GM18909 (cell line): ENCODE measurements around the gene P4HA2.

ENCODE experiments used
- ATAC-seq: cut with Tn5 transposase; IDR thresholded peaks from one replicate; pipeline ENCODE4 v1.9.1; 2021; ENCODE audit warnings: mild to moderate bottlenecking; ENCODE audit not compliant: unreplicated experiment, poor library complexity

The P4HA2 gene

DNA sequence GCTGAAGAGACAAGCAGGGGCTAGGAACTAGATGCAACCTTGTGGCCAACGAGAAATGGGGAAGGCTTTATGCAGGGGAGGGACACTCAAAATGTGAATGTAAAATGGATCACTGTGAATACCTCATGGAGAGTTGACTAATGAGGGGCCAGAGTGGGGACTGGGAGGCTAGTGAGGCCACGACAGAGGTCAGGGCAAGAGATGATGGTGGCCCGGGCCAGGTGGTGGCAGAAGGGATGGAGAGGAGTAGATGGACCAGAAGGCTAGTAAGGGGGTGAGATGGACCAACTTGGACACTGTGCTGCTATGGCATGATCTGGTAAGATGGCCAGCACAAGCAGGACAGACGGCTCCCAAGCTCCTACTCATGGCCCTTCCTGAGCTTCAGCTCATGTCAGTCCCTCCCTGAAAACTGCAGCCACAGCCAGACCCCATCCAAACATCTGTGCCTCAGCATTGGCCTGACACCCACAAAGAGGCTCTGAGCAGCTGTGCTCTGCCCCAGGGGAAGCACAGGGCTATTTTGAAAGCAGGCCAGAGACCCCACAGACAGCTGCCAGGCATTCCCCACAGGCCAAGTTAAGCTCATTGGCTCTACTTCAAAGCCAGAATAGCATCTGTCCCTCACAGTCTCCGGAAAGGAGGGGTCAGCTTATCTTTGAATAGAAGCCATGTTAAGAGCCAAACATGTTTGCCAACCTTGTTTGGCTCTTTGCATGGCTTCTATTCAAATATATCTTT, 22.1 kb downstream of the P4HA2 start:
- ATAC-seq: no peak

GRCh38 chr5:132204371-132205135, 23.1 kb downstream of the P4HA2 start:
- no peak for ATAC-seq

DNA sequence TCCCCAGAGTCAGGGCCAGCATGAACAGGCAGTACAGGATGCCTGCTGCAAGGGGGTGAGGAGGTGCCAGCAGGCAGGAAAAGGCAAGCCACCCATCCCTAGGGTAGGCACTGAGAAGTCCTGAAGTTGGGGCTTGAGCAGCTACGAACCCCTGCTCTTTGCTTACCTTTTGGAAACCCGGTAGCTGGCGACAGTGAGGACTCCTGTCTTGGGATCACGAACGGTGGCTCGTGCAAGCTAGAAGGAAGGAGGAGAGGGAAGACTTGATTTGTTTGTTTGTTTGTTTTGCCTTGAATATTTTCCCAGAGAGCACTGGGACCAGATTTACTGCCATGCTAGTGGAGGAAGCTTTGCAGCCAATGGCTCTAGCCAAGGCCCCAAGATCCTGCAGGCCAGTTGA, 23.7 kb downstream of the P4HA2 start:
- ATAC-seq: no peak

GRCh38 chr5:132203464-132203818, 24.2 kb downstream of the P4HA2 start:
- ATAC-seq: no peak

- no peak for ATAC-seq
These were observed 24.8 kb downstream of the P4HA2 start for GRCh38 chr5:132202711-132203463.

GRCh38 chr5:132199116-132199680, 28.5 kb downstream of the P4HA2 start:
- ATAC-seq: no peak

- ATAC-seq: no peak
These were observed 29.1 kb downstream of the P4HA2 start for GRCh38 chr5:132198571-132198970.

GRCh38 chr5:132195727-132196126, 31.9 kb downstream of the P4HA2 start:
- no peak for ATAC-seq

DNA sequence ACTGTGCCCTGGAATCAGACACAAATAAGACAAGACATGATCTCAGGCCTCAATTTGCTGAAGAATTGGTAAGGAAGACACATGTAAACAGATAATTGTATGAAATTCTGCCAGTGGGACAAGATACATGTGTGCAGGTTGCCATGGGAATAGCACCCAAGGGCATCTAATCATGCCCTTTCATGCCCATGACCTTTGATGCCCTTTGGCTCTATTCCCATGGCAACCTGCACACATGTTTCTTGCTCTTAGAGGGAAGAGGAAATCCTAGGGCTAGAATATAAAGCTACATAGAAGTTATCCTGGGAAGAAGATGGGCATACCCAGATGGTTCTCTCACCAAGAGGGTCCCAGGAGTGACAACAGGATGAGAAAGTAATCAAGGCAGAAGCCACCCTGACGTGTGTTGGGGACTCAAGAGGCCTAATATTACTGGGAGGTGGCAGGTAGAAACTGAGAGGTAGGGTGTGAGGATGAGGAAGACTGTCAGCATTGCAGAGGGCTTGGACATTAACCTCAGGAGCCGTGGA, 34.4 kb downstream of the P4HA2 start:
- ATAC-seq: no peak

DNA sequence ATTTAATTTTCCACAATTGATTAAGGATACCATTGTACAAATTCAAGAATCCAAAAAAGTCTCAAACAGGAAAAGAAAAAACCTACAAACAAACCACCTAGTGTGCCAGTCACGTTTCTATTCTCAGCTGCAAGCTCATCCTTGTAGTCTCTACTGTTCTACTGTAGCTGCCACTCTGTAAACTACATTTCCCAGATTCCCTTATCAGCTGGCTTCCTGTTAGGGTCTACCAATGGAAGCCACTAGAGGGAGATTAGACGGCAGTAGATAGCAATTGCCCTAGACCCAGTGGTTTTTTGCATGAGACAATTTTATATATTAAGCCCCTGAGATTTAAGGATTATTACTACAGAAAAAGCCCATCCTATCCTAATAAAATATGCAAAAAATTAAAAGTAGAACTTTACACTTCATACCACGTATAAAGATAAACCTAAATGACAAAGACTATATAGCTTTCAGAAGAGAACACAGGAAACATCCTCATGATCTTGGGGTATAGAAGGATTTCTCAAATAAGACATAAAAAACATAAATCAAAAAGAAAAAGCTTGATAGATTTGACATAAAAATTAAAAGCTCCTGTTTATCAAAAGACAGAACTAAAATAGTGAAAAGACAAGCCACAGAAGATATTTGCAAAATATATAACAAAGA, 37.4 kb downstream of the P4HA2 start:
- ATAC-seq: peak; percentile 84

DNA sequence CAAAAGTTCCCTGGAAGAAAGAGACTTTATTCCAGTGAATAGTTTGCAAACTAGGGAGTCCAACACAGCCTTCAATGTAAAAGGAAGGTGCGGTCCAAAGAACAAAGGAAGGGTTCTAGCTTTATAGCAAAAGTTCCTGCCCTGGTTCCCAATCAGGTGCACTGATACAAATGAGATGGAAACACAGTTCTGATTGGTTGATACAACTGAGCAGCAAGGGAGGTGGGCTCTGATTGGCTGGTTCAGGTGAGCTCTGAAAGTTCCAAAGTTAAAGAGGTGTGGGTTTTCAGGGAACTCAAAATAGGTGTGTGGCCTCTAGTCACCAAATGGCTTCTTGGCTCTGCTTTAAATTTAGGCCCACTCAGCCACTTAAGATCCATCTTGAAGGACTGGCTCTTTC, 43.1 kb downstream of the P4HA2 start:
- no peak for ATAC-seq

DNA sequence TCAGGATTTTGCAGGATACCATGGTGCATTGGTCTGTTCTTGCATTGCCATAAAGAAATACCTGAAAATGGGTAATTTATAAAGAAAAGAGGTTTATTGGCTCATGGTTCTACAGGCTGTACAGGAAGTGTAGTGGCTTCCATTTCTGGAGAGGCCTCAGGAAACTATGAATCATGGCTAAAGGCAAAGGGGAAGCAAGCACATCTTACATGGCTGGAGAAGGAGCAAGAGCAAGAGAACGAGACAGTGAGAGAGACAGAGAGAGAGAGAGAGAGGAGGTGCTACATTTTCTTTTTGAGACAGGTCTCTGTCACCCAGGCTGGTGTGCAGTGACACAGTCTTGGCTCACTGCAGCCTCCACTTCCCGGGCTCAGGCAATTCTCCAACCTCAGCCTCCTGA, 43.9 kb downstream of the P4HA2 start:
- ATAC-seq: no peak

DNA sequence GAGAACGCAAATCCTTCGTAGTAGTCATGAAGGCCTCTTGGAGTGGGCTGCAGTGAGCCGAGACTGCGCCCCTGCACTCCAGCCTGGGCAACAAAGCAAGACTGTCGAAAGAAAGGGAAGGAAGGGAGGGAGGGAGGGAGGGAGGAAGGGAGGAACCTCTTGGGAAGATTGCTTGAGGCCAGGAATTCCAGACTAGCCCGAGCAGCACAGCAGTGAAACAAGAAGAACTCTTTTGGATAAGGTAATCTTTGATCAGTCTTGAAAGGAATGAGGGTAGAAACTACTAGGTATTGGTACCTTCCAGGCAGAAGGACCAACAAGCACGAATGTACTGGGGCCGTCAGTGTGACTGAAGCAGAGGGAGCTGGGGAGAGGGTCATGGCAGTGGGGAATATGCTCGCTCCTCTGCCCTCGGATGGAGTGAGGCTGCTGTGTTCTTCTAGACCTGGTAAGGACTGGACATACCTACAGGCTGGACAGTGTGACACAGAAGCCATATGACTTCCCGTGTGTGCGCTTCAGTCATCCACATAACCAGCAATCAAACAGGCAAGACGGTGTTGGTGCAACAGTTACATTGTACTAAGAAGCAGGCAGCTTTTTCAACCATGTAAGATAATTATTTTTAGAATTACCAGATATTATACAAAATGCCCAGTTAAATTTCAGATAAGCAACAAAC, 45.2 kb downstream of the P4HA2 start:
- no peak for ATAC-seq

GRCh38 chr5:132181011-132181629, 46.5 kb downstream of the P4HA2 start:
- ATAC-seq: no peak

DNA sequence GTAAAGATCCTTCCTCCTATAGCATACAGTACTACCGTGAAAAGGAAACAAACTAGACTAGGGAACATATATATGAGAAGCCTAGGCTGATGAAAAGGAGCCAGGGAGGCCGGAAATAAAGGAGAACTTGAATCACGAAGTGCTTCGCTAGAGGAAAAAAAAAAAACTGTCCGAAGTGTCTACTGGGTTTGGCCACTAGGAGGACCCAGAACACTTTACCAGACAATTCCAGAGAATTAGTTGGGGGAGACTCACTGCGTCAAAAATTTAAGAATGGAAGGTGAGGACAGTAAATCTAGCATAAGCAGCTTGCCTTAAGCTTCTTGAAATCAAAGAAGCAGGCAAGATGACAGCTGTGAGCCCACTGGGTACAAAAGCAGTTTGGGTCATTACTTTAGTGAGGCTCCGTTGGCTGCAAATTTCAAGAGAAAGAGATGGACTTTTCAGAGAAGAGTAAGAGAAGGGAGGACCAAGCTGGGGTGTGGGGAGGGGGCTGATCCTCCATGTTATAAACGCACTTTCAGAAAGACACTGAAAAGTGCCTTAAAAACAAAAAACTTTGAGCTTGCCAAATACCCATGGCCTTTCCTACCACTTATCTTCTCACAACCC, 47.4 kb downstream of the P4HA2 start:
- no peak for ATAC-seq

DNA sequence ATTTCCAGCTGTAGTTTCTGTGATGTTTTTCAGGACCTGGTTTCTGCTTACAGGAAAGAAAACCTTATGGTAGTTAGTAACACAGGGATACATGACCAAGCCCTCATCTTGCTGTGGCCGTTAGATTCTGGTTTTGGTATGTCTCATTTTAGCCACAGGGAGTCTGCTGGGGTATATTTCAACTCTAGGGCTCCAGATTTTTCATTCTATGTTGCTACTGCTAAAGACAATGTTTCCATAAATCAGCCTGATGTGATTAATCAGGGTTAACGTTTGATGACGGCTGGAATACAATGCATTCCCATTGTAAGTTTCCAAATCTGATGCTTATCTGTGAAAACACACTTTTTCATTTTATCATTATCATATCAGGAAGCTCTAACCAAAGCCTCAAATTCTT, 48.2 kb downstream of the P4HA2 start:
- no peak for ATAC-seq

- ATAC-seq: no peak
These were observed 49.9 kb downstream of the P4HA2 start for GRCh38 chr5:132177691-132178149.

- no peak for ATAC-seq
These were observed 50.7 kb downstream of the P4HA2 start for GRCh38 chr5:132176987-132177386.

DNA sequence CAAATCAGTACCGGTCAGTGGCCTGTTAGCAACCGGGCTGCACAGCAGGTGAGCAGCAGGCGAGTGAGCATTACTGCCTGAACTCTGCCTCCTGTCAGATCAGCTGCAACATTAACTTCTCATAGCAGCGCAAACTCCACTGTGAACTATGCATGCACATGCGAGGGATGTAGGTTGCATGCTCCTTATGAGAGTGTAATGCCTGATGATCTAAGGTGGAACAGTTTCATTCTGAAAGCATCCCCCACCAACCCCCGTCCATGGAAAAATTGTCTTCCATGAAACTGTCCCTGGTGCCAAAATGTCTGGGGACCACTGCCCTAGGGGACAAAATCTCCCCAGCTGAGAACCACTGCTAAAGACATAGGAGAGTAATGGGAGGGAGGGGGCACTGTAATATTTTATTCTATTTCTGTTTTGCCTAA, 51.1 kb downstream of the P4HA2 start:
- ATAC-seq: no peak
